HG03521 (cell line): ENCODE measurements around the gene MC2R.

Source experiments
- ATAC-seq: cut with Tn5 transposase; IDR thresholded peaks from one replicate; pipeline ENCODE4 v1.9.1; 2021; ENCODE audit warnings: mild to moderate bottlenecking, moderate library complexity; ENCODE audit not compliant: unreplicated experiment

The MC2R gene

DNA sequence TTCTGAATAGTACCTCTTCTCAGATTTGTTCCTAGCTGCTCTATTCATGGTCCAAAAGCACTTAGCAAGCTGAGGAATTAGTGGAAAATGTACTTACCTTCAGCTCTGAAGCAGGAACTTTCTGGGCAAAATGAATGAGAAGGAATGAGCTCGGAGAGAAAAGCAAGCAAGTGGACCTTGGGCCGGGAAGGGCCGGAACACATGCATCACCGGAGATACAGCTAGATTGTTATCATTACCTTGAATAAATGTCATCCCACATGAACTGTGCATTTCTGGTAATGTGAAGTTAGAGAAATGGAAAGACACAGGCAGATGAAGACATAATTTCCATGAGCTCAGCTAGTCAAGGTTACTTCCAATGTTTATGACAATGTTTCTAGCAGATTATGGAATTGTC lies at the start of gene MC2R:
MC2R (minus strand) TSS at position 146 of the 400 bp plus-strand sequence. CDS start 30,018 bp downstream, outside the sequence.
- no peak for ATAC-seq

GRCh38 chr18:13945811-13946210 lies 30.5 kb upstream of the MC2R start:
- ATAC-seq, result no peak

- no peak for ATAC-seq
Measured at GRCh38 chr18:13943338-13943737, 28.0 kb upstream of the MC2R start.

DNA sequence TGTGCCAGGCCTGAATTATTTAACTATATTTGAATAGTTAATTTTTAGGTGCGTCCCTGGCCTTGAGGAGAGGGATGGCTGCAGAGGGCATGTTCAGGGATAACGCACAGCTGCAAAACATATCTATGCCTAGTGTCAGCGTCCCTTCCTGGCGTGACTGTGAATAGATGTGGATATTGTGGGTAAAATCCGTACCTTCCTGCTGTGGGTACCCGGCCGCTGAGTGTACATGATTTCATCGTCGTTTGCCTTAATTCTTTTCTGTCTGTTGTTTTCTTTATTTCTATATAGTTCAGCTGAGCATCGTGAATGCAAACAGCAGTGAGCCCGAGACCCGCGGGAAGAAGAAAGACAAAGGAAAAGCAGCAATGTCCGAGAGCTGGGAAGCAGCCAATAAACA lies 25.0 kb upstream of the MC2R start:
- no peak for ATAC-seq

DNA sequence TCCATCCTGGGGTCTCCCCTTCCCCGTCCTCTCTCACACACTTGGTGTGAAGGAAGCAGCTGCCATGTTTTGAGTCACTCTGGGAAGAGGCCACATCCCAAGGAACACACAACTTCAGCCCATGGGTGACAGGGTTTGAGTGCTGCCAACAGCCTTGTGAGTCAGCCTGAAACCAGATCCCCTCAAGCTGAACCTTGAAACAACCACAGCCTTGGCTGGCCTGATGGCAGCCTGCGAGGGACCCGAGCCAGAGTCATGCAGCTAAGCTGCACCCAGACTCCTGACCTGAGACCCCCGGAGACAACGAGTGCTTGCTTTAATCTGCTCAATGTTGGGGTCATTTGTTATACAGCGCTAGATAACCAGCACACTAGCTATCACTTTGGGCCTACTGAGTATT lies 19.3 kb upstream of the MC2R start:
- ATAC-seq, result no peak

DNA sequence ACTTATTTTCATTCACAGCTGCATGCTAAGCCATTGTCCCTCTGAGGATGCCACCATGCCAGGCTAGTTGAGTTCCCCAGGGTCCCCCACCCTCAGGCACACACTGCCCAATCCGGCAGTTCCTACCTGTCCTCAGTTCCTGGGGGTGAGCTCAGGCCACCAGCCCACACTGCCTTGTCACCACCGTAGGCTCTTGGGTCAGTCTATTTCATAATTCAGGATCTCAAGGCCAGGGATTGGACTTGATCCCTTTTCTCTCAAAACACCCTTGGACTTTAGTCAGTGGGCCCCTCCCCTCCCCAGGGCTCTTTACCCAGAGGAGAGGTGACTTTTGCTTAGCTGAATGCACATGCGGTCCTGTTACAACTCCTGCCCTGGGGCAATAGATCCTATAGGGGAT lies 18.7 kb upstream of the MC2R start:
- ATAC-seq, result no peak

GRCh38 chr18:13932285-13933025 lies 17.1 kb upstream of the MC2R start:
- ATAC-seq, result no peak

DNA sequence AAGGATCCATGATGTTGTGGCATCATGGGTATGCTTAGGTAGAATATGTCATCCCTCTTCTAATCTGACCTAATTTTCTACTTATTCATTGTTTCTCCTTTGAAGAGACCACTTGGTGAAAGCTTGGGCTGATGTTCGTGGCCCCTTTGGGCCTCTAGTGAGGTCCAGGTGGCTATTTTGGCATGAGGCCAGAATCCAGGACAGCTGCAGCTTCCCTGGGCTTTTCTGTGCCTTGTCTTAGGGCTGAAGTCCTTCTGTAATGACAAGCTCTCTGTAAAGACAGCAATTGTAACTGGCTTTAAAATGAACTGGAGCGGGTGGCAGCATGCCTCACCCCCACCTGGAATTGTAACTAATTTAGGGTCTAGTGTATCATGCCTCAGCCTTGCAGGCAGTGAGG lies 15.6 kb upstream of the MC2R start:
- no peak for ATAC-seq

DNA sequence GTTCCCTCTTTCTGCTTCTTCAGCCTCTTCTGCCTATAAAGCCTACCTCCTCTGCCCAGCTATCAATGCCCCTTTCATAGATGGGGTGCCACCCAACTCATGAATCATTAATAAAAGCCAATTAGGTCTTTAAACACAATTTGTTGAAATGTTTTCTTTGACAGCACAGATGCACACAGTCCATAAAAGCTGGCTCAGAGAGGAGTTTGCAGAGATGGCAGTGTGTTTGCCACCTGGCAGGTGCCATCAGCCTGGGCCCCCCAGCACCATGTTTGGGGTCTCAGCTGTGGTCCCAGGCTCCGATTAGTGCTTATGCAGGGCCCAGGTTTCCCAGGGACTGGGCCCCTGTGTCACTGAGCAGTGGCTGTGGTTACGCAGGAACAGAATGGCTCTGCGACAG lies 7.9 kb upstream of the MC2R start:
- ATAC-seq, result no peak

GRCh38 chr18:13918898-13919297 lies 3.6 kb upstream of the MC2R start:
- ATAC-seq, result no peak

DNA sequence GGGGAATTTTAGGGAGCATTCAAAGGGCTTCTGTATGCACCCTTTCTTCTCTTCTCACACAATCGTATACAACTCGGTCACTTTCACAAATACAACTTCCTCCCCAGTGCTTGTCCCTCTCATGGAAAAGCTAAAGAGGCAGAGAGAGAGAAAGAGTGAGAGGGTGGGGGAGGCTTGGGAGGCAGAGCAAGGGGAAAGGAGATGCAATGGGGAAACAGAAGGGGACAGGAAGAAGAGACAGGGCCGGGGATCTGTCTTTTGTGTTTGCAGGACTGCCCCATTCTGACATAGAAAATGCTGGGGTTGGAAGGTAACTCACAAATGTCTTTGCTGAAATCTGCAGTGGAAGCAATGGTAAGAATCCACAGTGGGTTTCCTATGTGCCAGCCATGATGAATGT lies 2.1 kb upstream of the MC2R start:
- ATAC-seq, result no peak

- no peak for ATAC-seq
Measured at GRCh38 chr18:13916559-13916958, 1.2 kb upstream of the MC2R start.

DNA sequence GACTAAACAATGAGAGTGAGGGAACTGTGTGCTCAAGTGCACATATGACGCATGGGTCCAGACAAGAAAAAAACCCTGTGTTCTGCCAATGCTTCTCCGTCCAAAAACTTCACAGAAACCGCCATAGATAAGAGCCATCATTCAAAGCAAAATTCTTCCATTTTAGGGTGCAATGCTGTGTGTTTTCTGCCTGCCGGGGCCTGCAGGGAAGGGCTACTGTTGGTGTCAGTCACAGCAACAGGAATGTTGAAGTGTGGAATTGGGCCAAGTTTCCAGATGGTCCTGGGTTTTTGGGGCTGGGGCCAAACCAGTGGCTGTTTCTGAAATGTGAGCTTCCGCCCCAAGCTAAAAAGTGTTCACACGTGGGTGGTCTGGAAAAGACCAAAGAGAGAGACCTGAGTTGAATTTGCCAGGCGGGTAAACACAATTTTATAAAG lies 677 bp upstream of the MC2R start:
- ATAC-seq, result no peak

- no peak for ATAC-seq
Measured at GRCh38 chr18:13914756-13915155, 580 bp downstream of the MC2R start.

DNA sequence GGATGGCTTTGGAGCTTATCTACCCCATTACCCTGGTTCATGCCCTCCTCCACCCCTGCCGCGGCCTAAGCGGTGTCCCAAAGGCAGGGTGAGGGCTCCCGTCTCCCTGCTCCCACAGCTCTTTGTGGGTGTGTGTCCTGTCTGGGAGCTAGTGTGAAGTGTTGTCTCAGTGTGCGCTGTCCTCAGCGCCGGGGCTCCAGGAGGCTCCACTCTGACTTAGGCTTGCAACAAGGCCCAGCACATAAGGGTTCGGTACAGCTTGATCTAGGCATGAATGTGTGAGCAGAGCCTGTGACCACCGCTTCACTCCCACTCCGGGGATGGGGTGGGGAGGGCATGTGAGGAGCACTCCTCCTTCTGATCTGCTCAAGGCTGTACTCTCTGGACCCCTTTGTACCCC lies 1.2 kb downstream of the MC2R start:
- no peak for ATAC-seq

- no peak for ATAC-seq
Measured at GRCh38 chr18:13913205-13913604, 2.1 kb downstream of the MC2R start.

DNA sequence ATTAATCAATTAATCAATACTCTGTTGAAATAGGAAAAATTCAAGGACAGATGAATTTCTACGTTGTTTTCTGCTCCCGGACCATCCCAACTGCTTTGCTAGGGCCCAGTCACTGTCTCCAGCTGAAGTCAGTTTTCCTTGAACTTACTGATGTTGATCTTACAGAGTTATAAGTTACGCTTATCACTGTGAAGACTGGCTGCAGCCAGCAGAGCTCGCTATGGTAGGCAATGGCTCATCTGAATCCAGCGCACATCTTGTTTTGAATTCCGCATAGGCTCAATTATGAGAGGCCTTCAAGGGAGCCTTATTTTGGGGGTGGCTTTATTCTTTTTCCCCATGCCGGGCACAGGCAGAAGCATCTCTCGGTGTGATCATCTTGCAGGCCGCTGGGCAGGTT lies 2.7 kb downstream of the MC2R start:
- ATAC-seq, result no peak

- no peak for ATAC-seq
Measured at GRCh38 chr18:13910986-13911385, 4.3 kb downstream of the MC2R start.

- no peak for ATAC-seq
Measured at GRCh38 chr18:13910501-13910900, 4.8 kb downstream of the MC2R start.

GRCh38 chr18:13909141-13909940 lies 6.0 kb downstream of the MC2R start:
- no peak for ATAC-seq

GRCh38 chr18:13900633-13901032 lies 14.7 kb downstream of the MC2R start:
- ATAC-seq, result no peak

- ATAC-seq, result no peak
Measured at GRCh38 chr18:13895505-13896033, 19.8 kb downstream of the MC2R start.
